CD4-positive, alpha-beta T cell treated with Interleukin-21 for 1 hour (primary cell): Measurements from ENCODE around the gene SMIM22.
A peak's percentile ranks its signal among the peaks of the same experiment; 100 is the strongest.

Source experiments
- DNase-seq: peaks from one replicate; pipeline ENCODE4 v3.0.0-alpha.2; 2020

SMIM22 gene, protein sequence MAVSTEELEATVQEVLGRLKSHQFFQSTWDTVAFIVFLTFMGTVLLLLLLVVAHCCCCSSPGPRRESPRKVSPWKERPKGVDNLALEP

DNA sequence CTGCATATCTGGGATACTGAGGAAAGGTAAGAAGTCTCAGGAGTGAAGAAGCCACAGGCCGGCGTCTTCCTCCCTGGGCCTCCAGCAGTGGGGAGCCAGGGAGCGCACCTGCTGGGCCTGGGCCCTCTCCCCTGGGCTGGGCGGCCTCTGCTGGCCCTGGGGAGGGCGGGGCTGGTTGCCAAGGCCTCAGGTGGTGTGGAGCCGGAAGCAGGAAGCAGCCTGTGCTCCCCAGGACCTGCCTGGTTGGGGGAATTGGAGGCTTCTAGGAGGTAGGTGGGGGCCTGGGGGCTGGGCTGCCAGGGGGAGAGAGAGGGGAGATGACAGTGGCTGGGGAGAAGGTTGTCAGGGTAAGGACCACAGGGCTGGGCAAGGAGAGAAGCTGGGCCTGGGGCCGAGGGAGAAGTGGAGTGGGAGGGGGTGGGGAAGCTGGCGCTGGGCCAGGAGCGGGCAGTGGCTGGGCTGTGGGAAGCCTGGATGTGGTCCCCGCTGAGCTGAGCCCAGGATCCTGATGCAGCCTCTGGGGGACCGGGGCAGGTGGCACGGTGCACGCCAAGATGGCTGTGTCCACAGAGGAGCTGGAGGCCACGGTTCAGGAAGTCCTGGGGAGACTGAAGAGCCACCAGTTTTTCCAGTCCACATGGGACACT lies at the start of gene SMIM22:
SMIM22 (plus strand) TSS at position 189 of the 647 bp plus-strand sequence; CDS start at position 555, 366 bp downstream.
- no peak for DNase-seq

DNA sequence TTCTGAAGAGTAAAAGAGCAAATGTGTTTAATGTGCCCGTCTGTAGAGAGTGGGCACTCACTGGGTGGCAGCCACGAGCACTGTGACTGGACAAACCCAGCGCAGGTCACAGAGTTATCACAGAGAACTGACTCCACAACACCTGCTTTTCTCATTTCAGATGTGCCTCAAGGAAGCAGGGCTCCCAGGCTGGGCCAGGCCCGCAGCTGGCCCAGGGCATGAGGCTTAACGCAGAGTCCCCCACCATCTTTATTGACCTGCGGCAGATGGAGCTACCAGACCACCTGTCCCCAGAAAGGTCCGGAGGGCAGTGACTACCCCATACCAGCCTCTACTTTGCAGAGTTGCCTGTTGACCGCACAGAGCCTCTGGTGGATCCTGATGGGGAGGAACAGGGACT lies 49.0 kb upstream of the SMIM22 start:
- DNase-seq = no peak

GRCh38 chr16:4746991-4747574 lies 48.1 kb upstream of the SMIM22 start:
- DNase-seq = no peak

DNA sequence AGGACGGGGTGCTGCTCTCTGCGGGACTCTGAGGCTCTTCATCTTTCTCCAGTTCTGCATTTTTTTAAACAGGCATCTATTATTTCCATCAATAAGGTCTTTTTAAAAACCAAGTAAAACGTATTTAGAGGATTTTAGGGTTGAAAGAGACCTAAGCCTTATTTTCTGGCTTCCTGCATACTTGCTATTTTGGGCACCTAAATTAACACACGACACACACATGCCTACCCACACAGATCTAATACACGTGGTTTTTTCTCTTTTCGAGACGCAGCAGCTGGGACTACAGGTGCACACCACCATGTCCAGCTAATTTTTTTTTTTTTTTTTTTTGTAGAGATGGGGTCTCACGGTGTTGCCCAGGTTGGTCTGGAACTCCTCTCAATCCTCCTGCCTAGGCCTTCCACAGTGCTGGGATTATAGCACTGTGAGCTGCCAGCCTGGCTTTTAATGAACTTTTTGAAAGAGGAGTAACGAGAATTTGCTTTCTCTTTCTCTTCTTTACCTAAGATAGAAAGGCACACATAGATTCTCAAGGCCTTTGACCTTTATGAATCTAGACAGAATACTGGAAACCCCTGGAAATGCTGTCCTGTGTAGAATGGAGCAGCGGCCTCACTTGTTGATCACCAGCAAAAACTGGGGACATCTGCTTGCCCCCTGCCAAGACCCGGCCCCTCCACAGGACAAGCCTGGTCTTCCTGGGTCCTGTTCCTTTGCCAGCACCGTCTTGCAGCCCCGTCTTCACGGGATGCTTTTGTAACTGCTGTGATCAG lies 47.1 kb upstream of the SMIM22 start:
- no peak for DNase-seq

DNA sequence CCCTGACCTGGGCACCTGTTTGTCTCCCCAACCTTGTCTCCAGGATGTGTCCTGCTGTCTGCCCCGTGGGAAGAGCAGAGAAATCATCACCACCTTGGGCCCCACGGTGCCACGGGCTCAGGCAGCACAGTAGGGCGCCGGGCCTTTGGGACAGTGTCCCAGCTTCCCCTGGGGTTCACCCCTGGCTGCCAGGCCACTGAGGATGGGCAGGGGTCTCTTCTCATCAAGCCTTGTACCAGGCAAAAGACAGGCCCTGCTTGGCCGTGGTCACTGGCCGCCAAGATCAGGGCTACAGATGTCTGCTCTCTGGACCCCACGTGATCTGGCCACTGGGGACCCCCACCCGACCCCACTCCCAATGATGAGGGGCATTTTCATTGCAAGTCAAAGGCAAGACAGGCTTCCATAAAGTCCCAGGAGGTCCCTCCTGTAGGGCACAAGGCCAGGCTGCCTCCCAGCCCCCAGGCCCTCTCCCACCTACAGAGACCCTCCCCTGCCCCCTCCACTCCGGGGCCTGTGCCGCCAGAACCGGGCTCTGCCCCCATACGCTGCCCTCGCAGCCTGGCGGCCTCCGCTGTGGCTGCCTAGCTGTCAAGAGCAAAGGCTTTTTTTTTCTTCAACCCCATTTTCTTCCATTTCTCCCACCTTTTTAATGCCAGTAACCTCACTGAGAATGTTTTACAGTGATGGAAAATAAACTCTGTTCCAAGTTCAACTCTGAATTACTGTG lies 46.3 kb upstream of the SMIM22 start:
- no peak for DNase-seq

GRCh38 chr16:4749700-4750257 lies 45.4 kb upstream of the SMIM22 start:
- DNase-seq = no peak

- DNase-seq = no peak
Measured at GRCh38 chr16:4750896-4751295, 44.3 kb upstream of the SMIM22 start.

- no peak for DNase-seq
Measured at GRCh38 chr16:4752351-4753100, 42.6 kb upstream of the SMIM22 start.

GRCh38 chr16:4753227-4753626 lies 41.9 kb upstream of the SMIM22 start:
- no peak for DNase-seq

DNA sequence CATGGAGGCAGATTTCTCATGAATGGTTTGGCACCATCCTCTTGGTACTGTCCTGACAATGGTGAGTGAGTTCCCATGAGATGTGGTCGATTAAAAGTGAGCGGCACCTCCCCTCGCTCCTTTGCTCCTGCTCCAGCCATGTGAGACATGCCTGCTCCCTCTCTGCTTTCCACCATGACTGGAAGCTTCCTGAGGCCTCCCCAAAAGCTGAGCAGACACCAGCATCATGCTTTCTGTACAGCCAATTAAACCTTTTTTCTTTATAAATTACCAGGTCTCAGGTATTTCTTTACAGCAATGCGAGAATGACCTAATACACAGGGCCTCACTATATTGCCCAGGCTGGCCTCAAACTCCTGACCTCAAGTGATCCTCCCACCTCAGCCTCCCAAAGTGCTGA lies 40.3 kb upstream of the SMIM22 start:
- DNase-seq = no peak

- no peak for DNase-seq
Measured at GRCh38 chr16:4755687-4756086, 39.5 kb upstream of the SMIM22 start.

DNA sequence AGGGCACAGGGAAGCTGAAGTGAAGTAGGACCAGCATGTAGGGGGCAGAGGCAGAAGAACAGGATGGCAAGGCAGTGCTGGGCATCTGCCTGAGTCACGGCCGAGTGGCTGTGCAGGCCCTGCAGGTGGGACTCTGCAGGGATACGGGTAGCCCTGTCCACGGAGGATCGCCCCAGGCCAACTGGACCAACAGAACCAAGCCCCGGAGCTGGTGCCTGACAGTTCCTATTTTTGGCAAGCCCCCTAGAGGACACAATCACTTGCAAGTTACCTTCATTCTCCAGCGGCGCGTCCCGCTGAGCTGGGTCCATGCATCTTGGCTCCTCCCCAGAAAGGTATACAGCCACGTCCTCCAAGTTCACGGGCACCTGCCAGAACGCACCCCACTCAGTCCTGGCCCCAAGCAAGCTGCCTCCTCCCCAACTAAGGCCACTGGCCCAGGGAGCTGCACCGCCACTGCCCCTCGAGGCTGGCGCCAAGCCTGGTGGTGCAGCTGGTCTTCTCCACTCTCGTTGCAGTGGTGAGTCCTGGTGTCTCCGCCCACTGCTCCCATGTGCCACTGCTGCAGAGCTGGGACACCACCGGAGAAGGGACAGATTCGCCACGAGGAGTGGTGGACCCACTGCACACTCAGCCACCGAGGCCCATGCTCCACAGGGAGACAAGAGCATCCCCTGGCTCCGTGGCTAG lies 34.8 kb upstream of the SMIM22 start:
- no peak for DNase-seq

- DNase-seq = no peak
Measured at GRCh38 chr16:4762205-4762604, 33.0 kb upstream of the SMIM22 start.

DNA sequence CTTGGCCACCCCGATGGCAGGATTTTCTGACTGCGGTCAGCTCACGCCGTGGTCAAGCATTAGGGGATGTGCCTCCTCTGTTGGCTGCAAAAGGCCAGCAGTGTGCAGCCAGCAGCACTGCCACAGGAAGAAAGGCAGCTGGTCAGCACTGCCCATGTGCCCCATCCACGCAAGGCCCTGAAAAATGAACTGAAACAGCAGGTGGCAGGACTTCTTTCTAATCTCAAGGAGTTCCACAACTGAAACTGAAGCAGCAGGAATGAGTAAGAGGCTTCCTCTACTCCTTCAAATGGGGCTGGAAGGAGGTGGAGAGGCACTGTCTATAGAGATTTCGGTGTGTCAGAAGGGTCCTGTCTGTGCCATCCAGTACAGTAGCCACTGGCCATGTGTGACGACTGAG lies 31.4 kb upstream of the SMIM22 start:
- no peak for DNase-seq

GRCh38 chr16:4765511-4766474 lies 29.4 kb upstream of the SMIM22 start:
- no peak for DNase-seq

DNA sequence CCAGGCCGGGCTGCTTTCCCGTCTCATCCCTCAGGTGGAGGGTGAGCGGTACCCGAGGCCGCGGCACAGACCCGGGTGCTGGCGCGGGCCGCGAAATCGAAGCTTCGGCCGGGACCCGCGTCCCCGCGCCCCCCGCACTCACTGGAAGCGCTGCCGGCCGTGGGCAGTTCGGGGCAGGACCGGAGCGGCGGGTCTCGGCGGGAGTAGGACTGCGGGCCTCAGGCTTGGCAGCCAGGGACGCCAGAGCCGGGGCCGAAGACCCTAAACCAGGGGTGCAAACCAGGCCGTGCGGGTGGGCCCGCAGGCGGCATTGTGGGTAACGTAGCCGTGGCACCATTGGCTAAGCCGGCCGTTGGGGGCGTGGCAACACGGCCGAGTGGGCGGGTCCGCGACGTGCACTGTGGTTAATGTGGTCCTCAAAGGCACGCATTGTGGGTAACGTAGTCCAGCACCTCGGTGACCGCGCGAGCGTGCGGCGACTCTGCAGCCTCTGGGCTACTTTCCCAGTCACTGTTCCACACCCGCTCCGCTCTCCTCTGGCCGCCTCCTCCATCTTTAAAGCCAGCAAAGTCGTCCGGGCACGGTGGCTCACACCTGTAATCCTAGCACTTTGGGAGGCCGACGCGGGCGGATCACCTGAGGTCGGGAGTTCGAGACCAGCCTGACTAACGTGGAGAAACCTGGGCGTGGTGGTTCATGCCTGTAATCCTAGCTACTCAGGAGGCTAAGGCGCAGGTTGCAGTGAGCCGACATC lies 28.1 kb upstream of the SMIM22 start, which contains the start of gene ZNF500:
ZNF500 (minus strand) TSS at position 288 of the 754 bp plus-strand sequence. CDS start 1,184 bp downstream, outside the sequence.
- peak; percentile 97 for DNase-seq

DNA sequence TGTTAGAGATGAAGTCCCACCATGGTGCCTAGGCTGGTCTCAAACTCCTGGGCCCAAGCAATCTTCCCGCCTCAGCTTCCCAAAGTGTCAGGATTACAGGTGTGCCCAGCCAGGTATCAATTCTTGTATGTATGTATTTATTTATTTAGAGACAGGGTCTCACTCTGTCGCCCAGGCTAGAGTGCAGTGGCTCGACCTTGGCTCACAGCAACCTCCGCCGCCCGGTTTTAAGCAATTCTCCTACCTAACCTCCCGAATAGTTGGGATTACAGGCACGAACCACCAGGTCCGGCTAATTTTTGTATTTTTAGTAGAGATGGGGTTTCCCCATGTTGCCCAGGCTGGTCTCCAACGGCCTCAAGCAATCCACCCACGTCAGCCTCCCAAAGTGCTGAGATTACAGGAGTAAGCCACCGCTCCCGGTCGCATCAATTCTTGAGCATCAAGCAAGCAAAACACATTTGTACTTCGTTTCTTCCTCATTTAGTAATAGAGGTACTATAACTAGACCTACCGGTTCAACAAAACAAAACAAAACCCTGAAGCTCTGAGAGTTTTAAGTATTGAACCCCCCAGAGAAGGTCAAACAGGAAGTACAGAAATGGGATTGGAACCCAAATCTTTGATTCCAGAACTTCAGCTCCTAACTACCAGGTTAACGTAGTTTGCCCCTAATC lies 27.2 kb upstream of the SMIM22 start:
- DNase-seq = peak; percentile 30

- DNase-seq = peak; percentile 90
Measured at GRCh38 chr16:4768549-4769305, 26.4 kb upstream of the SMIM22 start.
